HG03571 (cell line): Measurements from ENCODE around the gene GRIA4.
"Not testable (repeated sequence)": the region's sequence is repeated elsewhere in the genome, so short reads cannot be mapped to it uniquely, and the experiment has no call there.

Experiments
- ATAC-seq: cut with Tn5 transposase; IDR thresholded peaks from one replicate; pipeline ENCODE4 v1.9.1; 2021; ENCODE audit not compliant: unreplicated experiment

Gene GRIA4

GRCh38 chr11:105785850-105786249 lies 176.0 kb downstream of the GRIA4 start:
- not testable (repeated sequence) for ATAC-seq

- no peak for ATAC-seq
These were observed 176.9 kb downstream of the GRIA4 start for GRCh38 chr11:105786741-105787140.

- no peak for ATAC-seq
These were observed 179.9 kb downstream of the GRIA4 start for GRCh38 chr11:105789579-105790420.

- ATAC-seq, result no peak
These were observed 181.0 kb downstream of the GRIA4 start for GRCh38 chr11:105790840-105791239.

- ATAC-seq, result no peak
These were observed 183.2 kb downstream of the GRIA4 start for GRCh38 chr11:105793092-105793491.

GRCh38 chr11:105799263-105799662 lies 189.4 kb downstream of the GRIA4 start:
- ATAC-seq, result no peak

GRCh38 chr11:105799728-105800462 lies 190.0 kb downstream of the GRIA4 start:
- ATAC-seq, result no peak

- ATAC-seq, result no peak
These were observed 192.5 kb downstream of the GRIA4 start for GRCh38 chr11:105802390-105802789.

- no peak for ATAC-seq
These were observed 201.4 kb downstream of the GRIA4 start for GRCh38 chr11:105811242-105811641.

GRCh38 chr11:105821372-105821771 lies 211.5 kb downstream of the GRIA4 start:
- no peak for ATAC-seq

GRCh38 chr11:105821781-105822180 lies 211.9 kb downstream of the GRIA4 start:
- no peak for ATAC-seq

GRCh38 chr11:105823495-105824033 lies 213.7 kb downstream of the GRIA4 start:
- ATAC-seq, result no peak

- no peak for ATAC-seq
These were observed 214.7 kb downstream of the GRIA4 start for GRCh38 chr11:105824457-105825013.

GRCh38 chr11:105825141-105825540 lies 215.3 kb downstream of the GRIA4 start:
- no peak for ATAC-seq

GRCh38 chr11:105827906-105828305 lies 218.0 kb downstream of the GRIA4 start:
- no peak for ATAC-seq

- peak; percentile 93 for ATAC-seq
These were observed 219.2 kb downstream of the GRIA4 start for GRCh38 chr11:105829084-105829483.

- ATAC-seq, result no peak
These were observed 224.6 kb downstream of the GRIA4 start for GRCh38 chr11:105834461-105834860.

- ATAC-seq, result no peak
These were observed 229.0 kb downstream of the GRIA4 start for GRCh38 chr11:105838668-105839384.

GRCh38 chr11:105840391-105840790 lies 230.5 kb downstream of the GRIA4 start:
- no peak for ATAC-seq

GRCh38 chr11:105852403-105852802 lies 242.5 kb downstream of the GRIA4 start:
- ATAC-seq, result no peak

GRCh38 chr11:105854269-105854668 lies 244.4 kb downstream of the GRIA4 start:
- ATAC-seq, result no peak
